Breast epithelium (tissue), 3 donors: ENCODE results near the gene SYT6.

ENCODE experiments used
- POLR2AphosphoS5 ChIP-seq, 3 donors: sonication (generic); formaldehyde crosslinking; IDR thresholded peaks; one replicate each; pipeline ENCODE4 v1.6.1; 2017; ENCODE audit warnings: antibody characterized with exemption in 3 of 3
- TF ChIP-seq, protein P1 (sequence below), 3 donors: fragments of 450-650 bp; IDR thresholded peaks; one replicate each; pipeline ENCODE4 v1.5.1; 2016 to 2017; ENCODE audit warnings: antibody characterized with exemption in 3 of 3, mild to moderate bottlenecking in 3 of 3, moderate library complexity in 3 of 3

DNA sequence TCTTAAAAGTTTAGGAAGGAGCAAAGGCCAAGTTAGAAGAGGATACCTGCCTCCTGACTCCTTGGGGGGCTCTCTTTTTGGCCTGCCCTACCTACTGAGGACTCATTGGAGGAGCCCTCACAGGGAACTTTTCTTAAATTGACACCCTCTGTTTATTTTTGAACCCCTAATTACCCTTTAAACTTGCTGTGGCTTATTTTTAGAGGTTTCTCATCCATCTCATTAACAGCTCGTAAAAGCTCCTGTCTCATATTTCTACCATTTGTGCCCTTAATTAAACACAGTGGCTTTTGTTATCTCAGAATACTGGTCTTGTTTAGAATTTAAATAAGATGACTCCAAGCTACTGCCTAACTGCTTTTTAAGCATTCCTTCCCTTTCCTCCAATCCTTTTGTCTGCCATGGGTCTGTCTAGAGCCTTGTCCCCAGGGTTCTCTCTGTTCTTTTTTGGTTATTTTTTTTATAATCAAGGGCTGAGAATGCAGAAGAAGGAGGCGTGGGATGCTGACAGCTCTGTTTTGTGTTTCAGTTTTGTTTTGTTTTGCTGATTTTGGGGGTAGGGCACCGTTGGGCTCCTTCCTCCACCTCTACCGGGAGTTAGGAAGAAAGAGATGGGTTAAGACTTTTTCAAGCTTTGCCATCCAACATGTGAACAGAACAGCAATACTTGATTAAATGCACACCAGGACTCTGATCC lies 78.0 kb downstream of the SYT6 start:
- TF ChIP-seq, protein P1, sequence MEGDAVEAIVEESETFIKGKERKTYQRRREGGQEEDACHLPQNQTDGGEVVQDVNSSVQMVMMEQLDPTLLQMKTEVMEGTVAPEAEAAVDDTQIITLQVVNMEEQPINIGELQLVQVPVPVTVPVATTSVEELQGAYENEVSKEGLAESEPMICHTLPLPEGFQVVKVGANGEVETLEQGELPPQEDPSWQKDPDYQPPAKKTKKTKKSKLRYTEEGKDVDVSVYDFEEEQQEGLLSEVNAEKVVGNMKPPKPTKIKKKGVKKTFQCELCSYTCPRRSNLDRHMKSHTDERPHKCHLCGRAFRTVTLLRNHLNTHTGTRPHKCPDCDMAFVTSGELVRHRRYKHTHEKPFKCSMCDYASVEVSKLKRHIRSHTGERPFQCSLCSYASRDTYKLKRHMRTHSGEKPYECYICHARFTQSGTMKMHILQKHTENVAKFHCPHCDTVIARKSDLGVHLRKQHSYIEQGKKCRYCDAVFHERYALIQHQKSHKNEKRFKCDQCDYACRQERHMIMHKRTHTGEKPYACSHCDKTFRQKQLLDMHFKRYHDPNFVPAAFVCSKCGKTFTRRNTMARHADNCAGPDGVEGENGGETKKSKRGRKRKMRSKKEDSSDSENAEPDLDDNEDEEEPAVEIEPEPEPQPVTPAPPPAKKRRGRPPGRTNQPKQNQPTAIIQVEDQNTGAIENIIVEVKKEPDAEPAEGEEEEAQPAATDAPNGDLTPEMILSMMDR (IDR thresholded peaks at IDR 0.05) = no peak
- TF ChIP-seq POLR2AphosphoS5 (IDR thresholded peaks at IDR 0.05) = no peak
